ENCODE data around the gene ZNF700.
A peak's percentile ranks its signal among the peaks of the same experiment; 100 is the strongest.

ZNF700 gene

GRCh38 chr19:11942843-11943108 lies 17.9 kb downstream of the ZNF700 start:
- no peak overlapping the region for H3K27ac ChIP-seq (replicated peaks)
- H3K4me3 ChIP-seq (replicated peaks; ENCODE audit: insufficient read depth, low read length), result no peak overlapping the region
- no peak for TF ChIP-seq REST (IDR thresholded peaks at IDR 0.05; ENCODE audit: insufficient replicate concordance, low read depth)
- no peaks in the 10 kb centered on the region for H3K27me3 ChIP-seq (ENCODE audit: insufficient read depth, poor library complexity, severe bottlenecking)
- no peak for DNase-seq (ENCODE audit: low read depth in 1 of 2, low spot score in 1 of 2)

GRCh38 chr19:11944656-11945055 lies 19.7 kb downstream of the ZNF700 start:
- no peak overlapping the region for H3K4me3 ChIP-seq (replicated peaks; ENCODE audit: insufficient read depth, low read length)
- no peak for DNase-seq (ENCODE audit: low read depth in 1 of 2, low spot score in 1 of 2)

GRCh38 chr19:11948646-11949045 lies 23.7 kb downstream of the ZNF700 start:
- no peaks in the 10 kb centered on the region for H3K27me3 ChIP-seq (ENCODE audit: insufficient read depth, poor library complexity, severe bottlenecking)
- no peak overlapping the region for H3K27ac ChIP-seq (replicated peaks)
- no peak for TF ChIP-seq GABPA (IDR thresholded peaks at IDR 0.05; ENCODE audit: low read depth)
- no peak for TF ChIP-seq REST (IDR thresholded peaks at IDR 0.05; ENCODE audit: insufficient replicate concordance, low read depth)
- no peak for TF ChIP-seq CTCF (IDR thresholded peaks at IDR 0.05; ENCODE audit: insufficient read depth, low read length)
- no peak for TF ChIP-seq SPI1 (IDR thresholded peaks at IDR 0.05; ENCODE audit: borderline replicate concordance, low read depth)
- no peak for TF ChIP-seq POLR2AphosphoS5 (IDR thresholded peaks at IDR 0.05; ENCODE audit: low read depth)
- no peak overlapping the region for H3K4me3 ChIP-seq (replicated peaks; ENCODE audit: insufficient read depth, low read length)
- DNase-seq (ENCODE audit: low read depth in 1 of 2, low spot score in 1 of 2), result no peak

More at GRCh38 chr19:11944656-11945055, 19.7 kb downstream of the ZNF700 start:
- TF ChIP-seq CTCF (IDR thresholded peaks at IDR 0.05; ENCODE audit: insufficient read depth, low read length), result no peak
- no peak for TF ChIP-seq GABPA (IDR thresholded peaks at IDR 0.05; ENCODE audit: low read depth)
- TF ChIP-seq SPI1 (IDR thresholded peaks at IDR 0.05; ENCODE audit: borderline replicate concordance, low read depth), result no peak
- TF ChIP-seq POLR2AphosphoS5 (IDR thresholded peaks at IDR 0.05; ENCODE audit: low read depth), result no peak
- TF ChIP-seq REST (IDR thresholded peaks at IDR 0.05; ENCODE audit: insufficient replicate concordance, low read depth), result no peak
- no peaks in the 10 kb centered on the region for H3K27me3 ChIP-seq (ENCODE audit: insufficient read depth, poor library complexity, severe bottlenecking)
- H3K27ac ChIP-seq (replicated peaks), result no peak overlapping the region

GRCh38 chr19:11949201-11949600 lies 24.3 kb downstream of the ZNF700 start:
- TF ChIP-seq GABPA (IDR thresholded peaks at IDR 0.05; ENCODE audit: low read depth) (no peak), SPI1 (IDR thresholded peaks at IDR 0.05; ENCODE audit: borderline replicate concordance, low read depth) (no peak), CTCF (IDR thresholded peaks at IDR 0.05; ENCODE audit: insufficient read depth, low read length) (no peak), POLR2AphosphoS5 (IDR thresholded peaks at IDR 0.05; ENCODE audit: low read depth) (peak; percentile 26; the same call in 1 of the 2 replicates), REST (IDR thresholded peaks at IDR 0.05; ENCODE audit: insufficient replicate concordance, low read depth) (no peak)
- no peaks in the 10 kb centered on the region for H3K27me3 ChIP-seq (ENCODE audit: insufficient read depth, poor library complexity, severe bottlenecking)
- no peak overlapping the region for H3K27ac ChIP-seq (replicated peaks)
- no peak for DNase-seq (ENCODE audit: low read depth in 1 of 2, low spot score in 1 of 2)
- no peak overlapping the region for H3K4me3 ChIP-seq (replicated peaks; ENCODE audit: insufficient read depth, low read length)
